ENCODE data around the gene GEMIN4.

DNA sequence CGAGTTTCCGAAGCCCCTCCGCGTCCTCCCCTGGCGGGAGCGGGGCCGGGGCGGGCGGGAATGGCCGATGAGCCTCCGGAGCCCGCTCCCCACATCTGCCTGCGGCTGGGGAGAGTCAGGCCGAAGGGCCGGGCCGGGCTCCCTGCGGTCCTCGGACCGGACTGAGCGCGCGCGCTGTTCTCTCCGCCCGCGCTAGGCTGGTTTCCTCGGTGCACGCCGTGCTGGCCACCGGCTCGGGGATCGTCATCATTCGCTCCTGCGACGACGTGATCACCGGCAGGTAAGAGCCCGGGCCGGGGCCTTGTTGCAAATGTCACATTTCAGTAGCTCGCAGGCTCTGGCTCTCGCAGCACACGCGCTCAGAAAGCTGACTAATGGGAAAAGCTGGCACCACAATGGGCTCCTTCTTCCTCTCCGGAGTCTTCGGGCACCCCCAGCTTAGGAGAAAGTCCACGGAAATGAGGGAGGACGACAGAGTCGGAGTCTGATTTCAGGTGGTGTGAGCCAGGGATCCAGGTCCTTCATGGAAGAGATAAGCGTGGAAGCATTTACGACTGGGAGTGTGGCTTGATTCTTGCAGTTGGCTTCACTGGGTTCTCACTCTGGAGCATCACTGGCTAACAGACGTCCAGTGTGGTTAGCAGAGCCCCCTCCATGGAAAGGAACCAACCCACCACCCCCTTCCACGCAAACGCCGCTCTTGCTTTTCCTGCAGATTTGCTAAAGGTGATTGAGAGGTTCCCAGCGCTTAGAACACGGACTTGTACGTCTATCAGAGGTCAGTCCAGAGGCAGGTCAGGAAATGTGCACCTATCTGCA, 19.0 kb downstream of the GEMIN4 start:
- TF ChIP-seq CTCF (IDR thresholded peaks at IDR 0.05) (no peak), EZH2phosphoT487 (IDR thresholded peaks at IDR 0.05; ENCODE audit: borderline replicate concordance, low read depth) (no peak), RFX5 (IDR thresholded peaks at IDR 0.05; ENCODE audit: low read length) (no peak)
